ENCODE data around the gene SLC22A31. TPM values are rescaled to one million over a fixed set of nuclear protein-coding genes. Genes with fewer than 3 reads are reported as not detected.

The SLC22A31 gene
- total RNA-seq, 6 experiments from 2014 or later = 0.19 to 19.3 (median 6.8) TPM; not detected in 2

- no peak overlapping the region for H3K27ac ChIP-seq
- no peaks in the 10 kb centered on the region for H3K36me3 ChIP-seq
- H3K4me1 ChIP-seq = peaks cover 0 to 5% (median 0%) of the 10 kb centered on the region in 4 donors
- TF ChIP-seq POLR2A (IDR thresholded peaks at IDR 0.05) = no peak
- TF ChIP-seq, protein P1, sequence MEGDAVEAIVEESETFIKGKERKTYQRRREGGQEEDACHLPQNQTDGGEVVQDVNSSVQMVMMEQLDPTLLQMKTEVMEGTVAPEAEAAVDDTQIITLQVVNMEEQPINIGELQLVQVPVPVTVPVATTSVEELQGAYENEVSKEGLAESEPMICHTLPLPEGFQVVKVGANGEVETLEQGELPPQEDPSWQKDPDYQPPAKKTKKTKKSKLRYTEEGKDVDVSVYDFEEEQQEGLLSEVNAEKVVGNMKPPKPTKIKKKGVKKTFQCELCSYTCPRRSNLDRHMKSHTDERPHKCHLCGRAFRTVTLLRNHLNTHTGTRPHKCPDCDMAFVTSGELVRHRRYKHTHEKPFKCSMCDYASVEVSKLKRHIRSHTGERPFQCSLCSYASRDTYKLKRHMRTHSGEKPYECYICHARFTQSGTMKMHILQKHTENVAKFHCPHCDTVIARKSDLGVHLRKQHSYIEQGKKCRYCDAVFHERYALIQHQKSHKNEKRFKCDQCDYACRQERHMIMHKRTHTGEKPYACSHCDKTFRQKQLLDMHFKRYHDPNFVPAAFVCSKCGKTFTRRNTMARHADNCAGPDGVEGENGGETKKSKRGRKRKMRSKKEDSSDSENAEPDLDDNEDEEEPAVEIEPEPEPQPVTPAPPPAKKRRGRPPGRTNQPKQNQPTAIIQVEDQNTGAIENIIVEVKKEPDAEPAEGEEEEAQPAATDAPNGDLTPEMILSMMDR (IDR thresholded peaks at IDR 0.05) = no peak
- ATAC-seq (no peak), DNase-seq (no peak)
- H3K9me3 ChIP-seq = no peaks in the 10 kb centered on the region
- 29% methylated on average over 5 of the region's 9 CpGs for WGBS (ENCODE audit: insufficient coverage, low coverage, low lambda C conversion rate, missing lambda C conversion rate)
- H3K4me3 ChIP-seq = no peak overlapping the region
- no peaks in the 10 kb centered on the region for H3K27me3 ChIP-seq
- intact Hi-C loops (cut with DNase I) = loop anchor here in 1 of 2 donors (10.0 kb wide), 2 partner anchors 148 to 348 kb away; partner anchors contain the start of gene APRT
These were observed 37.0 kb downstream of the SLC22A31 start for GRCh38 chr16:89163297-89163696.

DNA sequence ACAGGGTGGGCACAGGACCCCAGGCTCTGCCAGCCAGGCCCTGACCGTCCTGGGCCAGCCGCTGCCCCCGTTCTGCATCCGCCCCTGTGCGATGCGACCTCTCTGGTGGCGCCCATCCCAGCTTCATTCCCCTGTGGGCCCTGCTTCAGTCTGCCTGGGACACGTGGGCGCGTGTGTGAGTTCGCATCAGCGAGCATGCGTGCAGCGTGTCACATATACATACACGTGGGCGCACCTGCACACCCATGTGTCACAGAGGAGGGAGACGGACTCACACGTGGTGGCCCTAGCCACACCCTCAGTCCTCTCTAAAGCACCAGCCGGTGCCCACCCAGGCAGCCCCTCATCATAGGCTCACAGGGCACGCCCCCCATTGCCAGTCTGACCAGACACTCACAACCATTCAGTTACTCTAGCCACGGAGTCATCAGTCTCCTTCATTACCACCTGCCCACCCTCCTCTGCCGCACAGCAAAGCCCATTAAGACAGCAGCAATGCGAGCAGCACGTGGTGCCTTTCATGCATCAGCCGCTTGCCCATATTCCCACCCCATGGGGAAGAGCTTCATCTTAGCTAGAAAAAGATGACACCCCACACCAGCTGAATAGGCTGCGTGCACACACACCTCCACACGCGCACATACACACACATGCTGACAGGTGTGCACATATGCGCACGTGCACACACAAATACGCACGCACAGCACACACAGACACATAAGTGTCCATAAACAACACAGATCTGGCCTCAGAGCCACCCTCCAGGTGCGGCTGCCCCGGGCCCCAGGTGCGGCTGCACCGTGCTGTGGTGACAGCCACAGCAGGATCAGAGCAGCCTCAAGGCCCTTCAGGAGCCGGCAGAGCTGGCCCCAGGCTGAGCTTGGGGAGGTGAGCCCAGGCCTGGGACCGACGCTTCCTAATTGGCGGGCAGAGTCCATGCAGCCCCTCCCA is 38.3 kb downstream of the SLC22A31 start:
- TF ChIP-seq, protein P1 (IDR thresholded peaks at IDR 0.05) = no peak
- TF ChIP-seq POLR2A (IDR thresholded peaks at IDR 0.05) = no peak
- ATAC-seq (peak in 1 of 4 donors; percentile 7), DNase-seq (no peak)
- Histone ChIP-seq H3K27me3 (no peaks in the 10 kb centered on the region), H3K9me3 (no peaks in the 10 kb centered on the region), H3K4me3 (no peak overlapping the region), H3K4me1 (no peaks in the 10 kb centered on the region), H3K36me3 (no peaks in the 10 kb centered on the region), H3K27ac (no peak overlapping the region)
- intact Hi-C loops (cut with DNase I) = loop anchor here in 1 of 2 donors (10.0 kb wide), 2 partner anchors 147 to 347 kb away; partner anchors contain the start of gene APRT
- 77% methylated on average over 10 of the region's 40 CpGs for WGBS (ENCODE audit: insufficient coverage, low coverage, low lambda C conversion rate, missing lambda C conversion rate)

- ATAC-seq = no peak
- intact Hi-C loops (cut with DNase I) = loop anchor here in 1 of 2 donors (10.0 kb wide), 2 partner anchors 146 to 346 kb away; partner anchors contain the start of gene APRT
- Histone ChIP-seq H3K4me1 (no peaks in the 10 kb centered on the region), H3K9me3 (no peaks in the 10 kb centered on the region), H3K4me3 (no peak overlapping the region), H3K36me3 (no peaks in the 10 kb centered on the region), H3K27ac (no peak overlapping the region), H3K27me3 (no peaks in the 10 kb centered on the region)
- WGBS (ENCODE audit: insufficient coverage, low coverage, low lambda C conversion rate, missing lambda C conversion rate) = no CpG with 5 or more reads among the region's 29 CpGs
- no peak for DNase-seq
- TF ChIP-seq, protein P1 (IDR thresholded peaks at IDR 0.05) = no peak
- no peak for TF ChIP-seq POLR2A (IDR thresholded peaks at IDR 0.05)
These were observed 39.2 kb downstream of the SLC22A31 start for GRCh38 chr16:89160977-89161701.

DNA sequence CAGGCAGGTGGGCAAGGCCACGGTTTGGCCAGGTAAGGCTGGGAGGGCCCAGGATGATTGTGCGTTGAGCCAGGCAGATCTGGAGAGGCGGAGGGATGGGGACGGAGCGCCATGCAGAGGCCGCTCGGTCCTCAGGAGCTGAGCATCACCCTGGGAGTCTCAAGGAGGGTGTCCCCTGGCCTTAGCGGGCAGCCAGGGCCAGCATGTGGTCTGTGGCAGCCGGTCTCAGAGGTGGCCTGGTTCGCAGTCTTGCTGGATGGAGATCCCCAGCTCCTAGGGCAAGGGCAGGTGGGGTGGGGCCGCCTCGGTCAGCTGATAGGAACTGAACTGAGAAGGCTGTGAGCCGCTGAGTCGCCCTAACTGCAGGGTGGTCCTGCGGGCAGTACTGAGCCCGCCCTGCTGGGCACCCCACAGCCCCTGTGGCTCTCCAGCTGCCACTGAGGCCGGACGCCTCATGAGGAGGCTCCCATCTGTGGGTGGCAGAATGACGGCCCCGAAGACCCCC is 40.4 kb downstream of the SLC22A31 start:
- intact Hi-C loops (cut with DNase I) = loop anchor here in 1 of 2 donors (10.0 kb wide), 2 partner anchors 145 to 345 kb away; partner anchors contain the start of gene APRT
- no peaks in the 10 kb centered on the region for H3K27me3 ChIP-seq
- DNase-seq = no peak

More for the DNA sequence above, 40.4 kb downstream of the SLC22A31 start:
- no peak for ATAC-seq
- Histone ChIP-seq H3K9me3 (no peaks in the 10 kb centered on the region), H3K27ac (no peak overlapping the region), H3K36me3 (no peaks in the 10 kb centered on the region), H3K4me3 (no peak overlapping the region), H3K4me1 (no peaks in the 10 kb centered on the region)
- TF ChIP-seq, protein P1 (IDR thresholded peaks at IDR 0.05) = no peak
- TF ChIP-seq POLR2A (IDR thresholded peaks at IDR 0.05) = no peak
- 83% methylated on average over 1 of the region's 20 CpGs for WGBS (ENCODE audit: insufficient coverage, low coverage, low lambda C conversion rate, missing lambda C conversion rate)

All from right lobe of liver (tissue), 6 donors.